CD14-positive monocyte (primary cell): ENCODE measurements around the gene PDILT. TPM values are rescaled to one million over a fixed set of nuclear protein-coding genes. Genes with fewer than 3 reads are reported as not detected.

Source experiments
- DNase-seq, 3 donors: peaks; one replicate each; pipeline ENCODE4 v3.0.0-alpha.2; 2011 to 2022
- H2AFZ ChIP-seq: 2 replicates; pipeline ENCODE4 v1.6.0; 2012; ENCODE audit warnings: mild to moderate bottlenecking, low read depth, low read length, inconsistent platforms; ENCODE audit not compliant: insufficient read depth, poor library complexity, severe bottlenecking
- H3K27ac ChIP-seq, 2 donors: 1 replicate in 1 of 2; 2 replicates in 1 of 2; pipeline ENCODE4 v1.5.1; 2012 to 2013; ENCODE audit warnings: low read length in 2 of 2, control low read depth in 1 of 2, inconsistent platforms in 1 of 2, low read depth in 1 of 2, mild to moderate bottlenecking in 1 of 2
- H3K27me3 ChIP-seq, 2 donors: one replicate each; pipeline versions ENCODE4 v1.6.0 to v1.6.1; 2011 to 2013; ENCODE audit warnings: low read length in 2 of 2; ENCODE audit not compliant: control insufficient read depth in 2 of 2, insufficient read depth in 2 of 2
- H3K36me3 ChIP-seq, 2 donors: replicated peaks in 1 of 2; 1 replicate in 1 of 2; 2 replicates in 1 of 2; pipeline versions ENCODE4 v1.5.1 to v1.6.1; 2012 to 2013; ENCODE audit warnings: low read length in 2 of 2, control low read depth in 1 of 2, inconsistent platforms in 1 of 2, mild to moderate bottlenecking in 1 of 2; ENCODE audit not compliant: insufficient read depth in 2 of 2, control insufficient read depth in 1 of 2
- H3K4me1 ChIP-seq, 2 donors: 1 replicate in 1 of 2; 2 replicates in 1 of 2; pipeline versions ENCODE4 v1.5.1 to v1.6.1; 2012 to 2013; ENCODE audit warnings: low read length in 2 of 2, control low read depth in 1 of 2, inconsistent platforms in 1 of 2, mild to moderate bottlenecking in 1 of 2, moderate library complexity in 1 of 2; ENCODE audit not compliant: insufficient read depth in 2 of 2, control insufficient read depth in 1 of 2
- H3K4me2 ChIP-seq: replicated peaks from 2 replicates; pipeline ENCODE3; 2012; ENCODE audit warnings: low read length, moderate library complexity, mild to moderate bottlenecking; ENCODE audit not compliant: poor library complexity, severe bottlenecking; ENCODE audit errors: extremely low read depth
- H3K4me3 ChIP-seq, 3 experiments: fragments of 200-600 bp in 1 of 3; sonication (generic) in 1 of 3; replicated peaks in 1 of 3; 1 replicate in 2 of 3; 2 replicates in 1 of 3; pipeline ENCODE4 v1.5.1; 2011 to 2013; ENCODE audit warnings: low read length in 3 of 3, mild to moderate bottlenecking in 3 of 3, control low read depth in 2 of 3, low read depth in 2 of 3, inconsistent platforms in 1 of 3, moderate library complexity in 1 of 3
- H3K79me2 ChIP-seq: 2 replicates; pipeline ENCODE4 v1.6.0; 2012; ENCODE audit warnings: mild to moderate bottlenecking, control low read depth, inconsistent platforms, low read length, moderate library complexity; ENCODE audit not compliant: insufficient read depth
- H3K9ac ChIP-seq: 2 replicates; pipeline ENCODE4 v1.6.0; 2017; ENCODE audit warnings: low read length, mild to moderate bottlenecking; ENCODE audit not compliant: insufficient read depth, poor library complexity, severe bottlenecking
- H3K9me3 ChIP-seq, 2 donors: replicated peaks in 1 of 2; 1 replicate in 1 of 2; 2 replicates in 1 of 2; pipeline versions ENCODE4 v1.5.1 to v1.6.1; 2012 to 2013; ENCODE audit warnings: low read length in 2 of 2, control low read depth in 1 of 2; ENCODE audit not compliant: control insufficient read depth in 1 of 2, insufficient read depth in 1 of 2
- H4K20me1 ChIP-seq: 2 replicates; pipeline ENCODE4 v1.6.0; 2012; ENCODE audit warnings: mild to moderate bottlenecking, low read length, control low read depth, moderate library complexity; ENCODE audit not compliant: insufficient read depth
- H3K27ac Mint-ChIP-seq, 7 donors: one replicate each; pipeline ENCODE4 v1.8.0; 2020; ENCODE audit warnings: mild to moderate bottlenecking in 7 of 7, mixed read lengths in 7 of 7, moderate library complexity in 6 of 7, inconsistent platforms in 2 of 7
- H3K27me3 Mint-ChIP-seq, 3 donors: one replicate each; pipeline ENCODE4 v1.8.0; 2021 to 2022; ENCODE audit warnings: low read depth in 3 of 3, mild to moderate bottlenecking in 3 of 3, mixed read lengths in 3 of 3, moderate library complexity in 3 of 3, inconsistent platforms in 1 of 3
- H3K36me3 Mint-ChIP-seq, 2 donors: one replicate each; pipeline ENCODE4 v1.8.0; 2020; ENCODE audit warnings: mixed read lengths in 2 of 2, inconsistent platforms in 1 of 2, mild to moderate bottlenecking in 1 of 2
- H3K4me1 Mint-ChIP-seq: one replicate; pipeline ENCODE4 v1.8.0; 2020; ENCODE audit warnings: mild to moderate bottlenecking, mixed read lengths
- H3K4me3 Mint-ChIP-seq, 2 donors: one replicate each; pipeline ENCODE4 v1.8.0; 2020; ENCODE audit warnings: mild to moderate bottlenecking in 2 of 2, mixed read lengths in 2 of 2, moderate library complexity in 1 of 2
- H3K9me3 Mint-ChIP-seq, 7 donors: one replicate each; pipeline ENCODE4 v1.8.0; 2020 to 2022; ENCODE audit warnings: mixed read lengths in 7 of 7, mild to moderate bottlenecking in 6 of 7, moderate library complexity in 6 of 7, inconsistent platforms in 2 of 7
- WGBS: methylation state at CpG from one replicate; pipeline ENCODE4 v1.1.5; 2013; ENCODE audit warnings: missing lambda C conversion rate; ENCODE audit not compliant: insufficient coverage; 5-methylcytosine and 5-hydroxymethylcytosine counted together
- intact Hi-C, 2 donors: fragments of 100-400 bp; cut with micrococcal nuclease; formaldehyde crosslinking; loops; one replicate each; pipeline versions ENCODE4 v1.15.0 to v1.15.1; 2023
- polyA plus RNA-seq, 3 donors: library from polyadenylated mRNA; depleted of rRNA in 1 of 3; unstranded in 2 of 3; stranded (reverse) in 1 of 3; fragments of 300-500 nt in 2 of 3; fragments of >200 nt in 1 of 3; fragmentation: Illumina TruSeq in 2 of 3; gene quantifications; 1 replicate in 2 of 3; 2 replicates in 1 of 3; pipeline ENCODE4 v1.2.3, GENCODE V29; 2012 to 2021
- TF ChIP-seq, protein P1 (sequence below): fragments of 200-600 bp; IDR thresholded peaks from one replicate; pipeline ENCODE4 v1.8.0; 2022; ENCODE audit warnings: antibody characterized with exemption, mild to moderate bottlenecking

PDILT gene
- polyA plus RNA-seq, 3 donors, result not detected

DNA sequence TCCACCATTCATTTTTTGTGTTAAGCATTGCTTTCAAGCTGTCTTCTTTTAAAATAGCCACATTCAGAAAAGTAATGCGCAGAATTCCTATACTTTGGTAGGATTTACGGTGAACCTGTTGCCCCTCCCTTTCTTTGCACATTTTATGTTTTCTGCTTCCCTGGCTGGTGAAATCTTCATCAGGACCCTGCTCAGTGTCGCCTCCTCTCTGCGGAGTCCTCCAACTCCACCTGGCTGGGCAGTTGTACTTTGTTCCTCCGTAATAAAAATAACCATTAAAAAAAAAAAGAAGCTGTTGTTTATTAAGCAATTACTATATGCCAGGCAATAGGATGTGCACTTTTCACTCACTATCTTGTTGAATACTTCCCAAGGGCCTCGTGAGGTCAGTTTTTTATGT lies 54.9 kb downstream of the PDILT start:
- Histone ChIP-seq H3K79me2 (no peaks in the 10 kb centered on the region), H3K27ac (no peak overlapping the region), H4K20me1 (no peaks in the 10 kb centered on the region), H3K4me1 (no peaks in the 10 kb centered on the region), H3K36me3 (no peaks in the 10 kb centered on the region), H2AFZ (no peak overlapping the region), H3K4me3 (no peak overlapping the region), H3K9me3 (no peaks in the 10 kb centered on the region), H3K9ac (no peak overlapping the region), H3K27me3 (no peaks in the 10 kb centered on the region), H3K4me2 (no peak overlapping the region)
- no peaks in the 10 kb centered on the region for H3K36me3 Mint-ChIP-seq
- whole genome bisulfite sequencing, result 100% methylated on average over 1 of the region's 6 CpGs
- TF ChIP-seq, protein P1, sequence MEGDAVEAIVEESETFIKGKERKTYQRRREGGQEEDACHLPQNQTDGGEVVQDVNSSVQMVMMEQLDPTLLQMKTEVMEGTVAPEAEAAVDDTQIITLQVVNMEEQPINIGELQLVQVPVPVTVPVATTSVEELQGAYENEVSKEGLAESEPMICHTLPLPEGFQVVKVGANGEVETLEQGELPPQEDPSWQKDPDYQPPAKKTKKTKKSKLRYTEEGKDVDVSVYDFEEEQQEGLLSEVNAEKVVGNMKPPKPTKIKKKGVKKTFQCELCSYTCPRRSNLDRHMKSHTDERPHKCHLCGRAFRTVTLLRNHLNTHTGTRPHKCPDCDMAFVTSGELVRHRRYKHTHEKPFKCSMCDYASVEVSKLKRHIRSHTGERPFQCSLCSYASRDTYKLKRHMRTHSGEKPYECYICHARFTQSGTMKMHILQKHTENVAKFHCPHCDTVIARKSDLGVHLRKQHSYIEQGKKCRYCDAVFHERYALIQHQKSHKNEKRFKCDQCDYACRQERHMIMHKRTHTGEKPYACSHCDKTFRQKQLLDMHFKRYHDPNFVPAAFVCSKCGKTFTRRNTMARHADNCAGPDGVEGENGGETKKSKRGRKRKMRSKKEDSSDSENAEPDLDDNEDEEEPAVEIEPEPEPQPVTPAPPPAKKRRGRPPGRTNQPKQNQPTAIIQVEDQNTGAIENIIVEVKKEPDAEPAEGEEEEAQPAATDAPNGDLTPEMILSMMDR, result no peak
- peaks cover 0 to 4% (median 0%) of the 10 kb centered on the region in 7 donors for H3K9me3 Mint-ChIP-seq
- H3K4me3 Mint-ChIP-seq, result no peak overlapping the region
- H3K27ac Mint-ChIP-seq, result no peak overlapping the region
- intact Hi-C loops, result no loop called here
- no peaks in the 10 kb centered on the region for H3K4me1 Mint-ChIP-seq
- peaks cover 4 to 20% (median 4%) of the 10 kb centered on the region in 3 donors for H3K27me3 Mint-ChIP-seq
- no peak for DNase-seq

DNA sequence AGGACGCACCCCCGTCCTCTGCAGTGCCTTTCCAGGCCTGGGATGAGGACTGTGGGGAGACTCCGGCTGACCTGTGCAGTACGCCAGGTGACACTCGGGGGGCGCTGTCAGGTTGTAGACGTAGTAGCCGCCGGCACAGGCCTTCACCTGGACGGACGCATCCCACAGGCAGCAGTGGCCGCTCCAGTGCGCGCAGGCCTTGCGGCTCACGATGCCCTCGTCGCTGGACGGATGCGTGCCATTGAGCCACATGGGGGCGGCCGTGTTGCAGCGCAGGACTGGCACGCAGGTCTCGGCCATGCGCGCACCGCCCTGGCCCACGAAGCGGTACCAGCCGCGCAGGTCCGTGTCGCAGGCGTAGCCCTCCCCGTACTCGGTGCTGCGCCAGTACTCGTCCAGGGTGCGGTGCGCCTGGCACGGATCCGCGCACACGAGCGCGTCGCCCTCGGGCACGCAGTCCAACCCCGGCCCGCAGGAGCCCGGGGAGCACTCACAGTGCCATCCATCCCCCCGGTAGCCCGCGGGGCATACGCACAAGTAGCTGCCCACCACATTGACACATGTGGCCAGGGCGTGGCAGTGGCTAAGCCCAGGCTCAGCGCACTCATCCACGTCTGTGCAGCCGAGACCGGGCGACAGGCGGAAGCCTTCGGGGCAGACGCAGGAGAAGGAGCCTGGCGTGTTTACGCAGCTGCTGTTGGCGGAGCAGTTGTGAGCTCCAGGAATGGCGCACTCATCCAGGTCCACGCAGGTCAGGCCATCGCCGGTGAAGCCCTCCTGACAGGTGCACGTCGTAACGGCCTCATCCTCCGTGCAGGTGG lies 56.0 kb downstream of the PDILT start:
- intact Hi-C loops, result no loop called here
- H3K27ac Mint-ChIP-seq, result no peak overlapping the region
- H3K36me3 Mint-ChIP-seq, result no peaks in the 10 kb centered on the region
- Histone ChIP-seq H2AFZ (no peak overlapping the region), H3K36me3 (no peaks in the 10 kb centered on the region), H3K4me3 (no peak overlapping the region), H3K9me3 (no peaks in the 10 kb centered on the region), H3K4me1 (no peaks in the 10 kb centered on the region), H3K4me2 (no peak overlapping the region), H3K27ac (no peak overlapping the region), H3K79me2 (no peaks in the 10 kb centered on the region), H3K9ac (no peak overlapping the region), H3K27me3 (no peaks in the 10 kb centered on the region), H4K20me1 (no peaks in the 10 kb centered on the region)
- DNase-seq, result no peak
- TF ChIP-seq, protein P1, result no peak
- peaks cover 0 to 2% (median 0%) of the 10 kb centered on the region in 7 donors for H3K9me3 Mint-ChIP-seq
- H3K4me3 Mint-ChIP-seq, result no peak overlapping the region
- peaks cover 4 to 17% (median 4%) of the 10 kb centered on the region in 3 donors for H3K27me3 Mint-ChIP-seq
- 30% methylated on average over 76 of the region's 77 CpGs for WGBS
- H3K4me1 Mint-ChIP-seq, result no peaks in the 10 kb centered on the region
